HEK293 (cell line): Measurements from ENCODE around the gene PEX11G.

Source experiments
- ATF2 ChIP-seq: fragments of 450-650 bp; formaldehyde crosslinking; IDR thresholded peaks from 2 replicates; pipeline ENCODE4 v1.5.1; 2016; ENCODE audit warnings: missing biosample characterization, missing genetic modification characterization, low read depth
- CTCF ChIP-seq: fragments of 450-650 bp; formaldehyde crosslinking; IDR thresholded peaks from 2 replicates; pipeline ENCODE4 v1.5.1; 2016; ENCODE audit warnings: missing biosample characterization, missing genetic modification characterization
- HOXA7 ChIP-seq: sonication (generic); formaldehyde crosslinking; IDR thresholded peaks from 2 replicates; pipeline ENCODE4 v1.8.1; 2022; ENCODE audit warnings: missing genetic modification reagents, borderline replicate concordance
- PATZ1 ChIP-seq: fragments of 450-650 bp; formaldehyde crosslinking; IDR thresholded peaks from 2 replicates; pipeline ENCODE4 v1.5.1; 2016; ENCODE audit warnings: missing biosample characterization, missing genetic modification characterization
- REST ChIP-seq: fragments of 450-650 bp; formaldehyde crosslinking; IDR thresholded peaks from 2 replicates; pipeline ENCODE4 v1.5.1; 2016; ENCODE audit warnings: missing biosample characterization, missing genetic modification characterization
- SALL2 ChIP-seq: fragments of 450-650 bp; formaldehyde crosslinking; IDR thresholded peaks from 2 replicates; pipeline ENCODE4 v1.5.0; 2017; ENCODE audit warnings: missing biosample characterization, mild to moderate bottlenecking, missing genetic modification characterization, borderline replicate concordance
- ZBTB1 ChIP-seq: fragments of 450-650 bp; formaldehyde crosslinking; IDR thresholded peaks from 2 replicates; pipeline ENCODE4 v1.5.1; 2016; ENCODE audit warnings: missing biosample characterization, missing genetic modification characterization
- ZNF266 ChIP-seq: fragments of 450-650 bp; formaldehyde crosslinking; IDR thresholded peaks from 2 replicates; pipeline ENCODE4 v1.5.1; 2016; ENCODE audit warnings: missing biosample characterization, missing genetic modification characterization, low read depth
- ZNF621 ChIP-seq: fragments of 450-650 bp; formaldehyde crosslinking; IDR thresholded peaks from 2 replicates; pipeline ENCODE4 v1.5.1; 2017; ENCODE audit warnings: missing biosample characterization, missing genetic modification characterization

GRCh38 chr19:7442423-7442822 is 46.4 kb downstream of the PEX11G start:
- TF ChIP-seq ZNF621 (tag by site-specific recombination) (no peak), ATF2 (tag by site-specific recombination) (no peak), ZNF266 (tag by site-specific recombination) (no peak), CTCF (no peak), PATZ1 (tag by site-specific recombination) (no peak), ZBTB1 (tag by site-specific recombination) (no peak), REST (tag by site-specific recombination) (no peak), SALL2 (tag by site-specific recombination) (no peak), HOXA7 (no peak)
